H9 (cell line): Measurements from ENCODE around the gene OLFM4. TPM values are rescaled to one million over a fixed set of nuclear protein-coding genes. Genes with fewer than 3 reads are reported as not detected.

ENCODE experiments used
- DNase-seq: peaks from one replicate; pipeline ENCODE4 v3.0.0-alpha.2; 2017
- H2AFZ ChIP-seq: one replicate; pipeline ENCODE4 v1.6.1; 2013; ENCODE audit warnings: mild to moderate bottlenecking, low read length, control low read depth, moderate library complexity
- H2AK5ac ChIP-seq: 2 replicates; pipeline ENCODE4 v1.6.1; 2013; ENCODE audit warnings: low read length, control low read depth, mixed read lengths; ENCODE audit not compliant: insufficient read length
- H2BK120ac ChIP-seq: one replicate; pipeline ENCODE4 v1.6.1; 2013; ENCODE audit warnings: low read depth, mild to moderate bottlenecking, low read length, control low read depth, inconsistent platforms; ENCODE audit not compliant: poor library complexity, severe bottlenecking
- H2BK12ac ChIP-seq: 2 replicates; pipeline ENCODE4 v1.6.1; 2013; ENCODE audit warnings: low read length, control low read depth, mixed read lengths, low read depth; ENCODE audit not compliant: insufficient read length
- H2BK15ac ChIP-seq: 2 replicates; pipeline ENCODE4 v1.6.1; 2013; ENCODE audit warnings: low read depth, low read length, control low read depth
- H2BK20ac ChIP-seq: one replicate; pipeline ENCODE4 v1.6.1; 2013; ENCODE audit warnings: low read depth, mild to moderate bottlenecking, low read length, control low read depth, inconsistent platforms; ENCODE audit not compliant: poor library complexity, severe bottlenecking
- H2BK5ac ChIP-seq: 2 replicates; pipeline ENCODE4 v1.6.1; 2013; ENCODE audit warnings: low read length, control low read depth, mixed read lengths; ENCODE audit not compliant: insufficient read length
- H3K14ac ChIP-seq: 2 replicates; pipeline ENCODE4 v1.6.1; 2013; ENCODE audit warnings: low read length, control low read depth; ENCODE audit not compliant: insufficient read depth
- H3K18ac ChIP-seq: 2 replicates; pipeline ENCODE4 v1.6.1; 2013; ENCODE audit warnings: low read depth, mild to moderate bottlenecking, mixed read lengths, low read length, control low read depth; ENCODE audit not compliant: insufficient read length
- H3K23ac ChIP-seq: 2 replicates; pipeline ENCODE4 v1.6.1; 2013; ENCODE audit warnings: low read length, control low read depth, mixed read lengths, low read depth; ENCODE audit not compliant: insufficient read length
- H3K23me2 ChIP-seq: 2 replicates; pipeline ENCODE4 v1.6.1; 2013; ENCODE audit warnings: low read depth, mild to moderate bottlenecking, mixed read lengths, low read length, control low read depth; ENCODE audit not compliant: insufficient read length, poor library complexity, severe bottlenecking
- H3K27ac ChIP-seq: 2 replicates; pipeline ENCODE4 v1.5.1; 2013; ENCODE audit warnings: low read length, control low read depth, mixed read lengths, low read depth; ENCODE audit not compliant: insufficient read length
- H3K27me3 ChIP-seq: 2 replicates; pipeline ENCODE4 v1.6.1; 2013; ENCODE audit warnings: low read length, control low read depth, inconsistent platforms; ENCODE audit not compliant: insufficient read depth
- H3K4ac ChIP-seq: 2 replicates; pipeline ENCODE4 v1.6.1; 2013; ENCODE audit warnings: low read depth, mild to moderate bottlenecking, control low read depth, inconsistent platforms, low read length, moderate library complexity
- H3K4me1 ChIP-seq: 2 replicates; pipeline ENCODE4 v1.6.1; 2013; ENCODE audit warnings: low read length, control low read depth, inconsistent platforms; ENCODE audit not compliant: insufficient read depth
- H3K4me2 ChIP-seq: 2 replicates; pipeline ENCODE4 v1.6.1; 2013; ENCODE audit warnings: low read length, control low read depth, mixed read lengths; ENCODE audit not compliant: insufficient read length, insufficient read depth
- H3K56ac ChIP-seq: 2 replicates; pipeline ENCODE4 v1.6.1; 2013; ENCODE audit warnings: low read depth, mild to moderate bottlenecking, mixed read lengths, low read length, control low read depth; ENCODE audit not compliant: insufficient read length
- H3K79me1 ChIP-seq: 2 replicates; pipeline ENCODE4 v1.6.1; 2013; ENCODE audit warnings: low read depth, mild to moderate bottlenecking, moderate library complexity, low read length, control low read depth, inconsistent platforms; ENCODE audit not compliant: insufficient read depth, poor library complexity, severe bottlenecking
- H3K79me2 ChIP-seq: 2 replicates; pipeline ENCODE4 v1.6.1; 2013; ENCODE audit warnings: low read length, control low read depth, inconsistent platforms; ENCODE audit not compliant: insufficient read depth
- H3K9ac ChIP-seq: 2 replicates; pipeline ENCODE4 v1.6.1; 2013; ENCODE audit warnings: low read length, control low read depth, mixed read lengths; ENCODE audit not compliant: insufficient read length; ENCODE audit errors: extremely low read depth
- H3K9me3 ChIP-seq: one replicate; pipeline ENCODE4 v1.6.1; 2013; ENCODE audit warnings: low read depth, low read length, inconsistent platforms; ENCODE audit not compliant: control insufficient read depth
- H3T11ph ChIP-seq: one replicate; pipeline ENCODE4 v1.6.1; 2013; ENCODE audit warnings: mild to moderate bottlenecking, low read length, control low read depth, inconsistent platforms
- H4K20me1 ChIP-seq: one replicate; pipeline ENCODE4 v1.6.1; 2013; ENCODE audit not compliant: control insufficient read depth, insufficient read length, insufficient read depth
- H4K5ac ChIP-seq: 2 replicates; pipeline ENCODE4 v1.6.1; 2013; ENCODE audit warnings: low read depth, mild to moderate bottlenecking, mixed read lengths, low read length, control low read depth; ENCODE audit not compliant: insufficient read length
- H4K8ac ChIP-seq: replicated peaks from 2 replicates; pipeline ENCODE4 v1.6.1; 2013; ENCODE audit warnings: low read length, control low read depth, mixed read lengths, low read depth; ENCODE audit not compliant: insufficient read length
- H4K91ac ChIP-seq: 2 replicates; pipeline ENCODE4 v1.6.1; 2013; ENCODE audit warnings: low read depth, mild to moderate bottlenecking, moderate library complexity, mixed read lengths, low read length, control low read depth; ENCODE audit not compliant: insufficient read length
- H3K27ac Mint-ChIP-seq, 3 experiments: 2 replicates in 2 of 3; 3 replicates in 1 of 3; pipeline ENCODE4 v1.8.0; 2020 to 2021; ENCODE audit warnings: mixed read lengths in 3 of 3, mild to moderate bottlenecking in 1 of 3, moderate library complexity in 1 of 3
- H3K27me3 Mint-ChIP-seq: 2 replicates; pipeline ENCODE4 v1.8.0; 2021; ENCODE audit warnings: low read depth, mild to moderate bottlenecking, moderate library complexity, mixed read lengths
- H3K36me3 Mint-ChIP-seq, 3 experiments: 2 replicates in 2 of 3; 3 replicates in 1 of 3; pipeline ENCODE4 v1.8.0; 2020 to 2021; ENCODE audit warnings: low read depth in 3 of 3, mixed read lengths in 3 of 3; ENCODE audit not compliant: insufficient read depth in 1 of 3
- H3K4me1 Mint-ChIP-seq, 2 experiments: 2 replicates each; pipeline ENCODE4 v1.8.0; 2020; ENCODE audit warnings: mixed read lengths in 2 of 2
- H3K4me3 Mint-ChIP-seq, 2 experiments: 2 replicates in 1 of 2; 3 replicates in 1 of 2; pipeline ENCODE4 v1.8.0; 2020 to 2021; ENCODE audit warnings: mild to moderate bottlenecking in 2 of 2, mixed read lengths in 2 of 2, moderate library complexity in 1 of 2
- H3K9me3 Mint-ChIP-seq, 2 experiments: 2 replicates in 1 of 2; 3 replicates in 1 of 2; pipeline ENCODE4 v1.8.0; 2020; ENCODE audit warnings: mild to moderate bottlenecking in 2 of 2, mixed read lengths in 2 of 2, moderate library complexity in 1 of 2
- CTCF ChIP-seq: fragments of 200-600 bp; sonication (generic); conservative IDR thresholded peaks from 3 replicates; pipeline ENCODE4 v1.8.0; 2021; ENCODE audit warnings: antibody characterized with exemption, mild to moderate bottlenecking
- WGBS: extraction: QIAGEN DNeasy Blood & Tissue Kit; methylation state at CpG from one replicate; pipeline ENCODE4 v1.1.7; 2013; ENCODE audit warnings: missing lambda C conversion rate, low lambda C conversion rate, mixed read lengths; ENCODE audit not compliant: insufficient read length; ENCODE audit errors: extremely low coverage; 5-methylcytosine and 5-hydroxymethylcytosine counted together
- total RNA-seq: library from RNA; stranded (reverse); gene quantifications from 2 replicates; pipeline ENCODE4 v1.2.1, GENCODE V29; 2021

The OLFM4 gene
- total RNA-seq, 1 experiment from 2014 or later, result not detected

DNA sequence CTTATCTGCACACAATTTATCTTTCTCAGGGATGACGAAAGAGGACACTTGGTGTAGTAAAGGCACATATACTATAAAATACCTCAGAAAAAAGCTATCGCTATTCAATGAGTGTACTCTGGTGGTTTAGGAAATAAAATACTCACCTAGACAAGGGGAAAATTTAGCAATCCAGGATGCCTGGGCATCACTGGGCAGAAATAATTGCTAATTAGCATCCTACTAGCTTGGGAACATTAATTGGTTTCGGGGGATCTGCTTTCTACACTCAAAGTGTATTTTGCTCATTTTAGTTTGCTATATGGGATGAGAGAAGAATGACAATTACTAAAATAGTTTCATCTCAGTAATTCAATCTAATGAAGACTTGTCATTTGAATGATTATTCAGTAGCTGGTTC is 60.3 kb downstream of the OLFM4 start:
- Mint-ChIP-seq H3K9me3 (peaks cover 8 to 10% of the 10 kb centered on the region in 2 experiments), H3K36me3 (peaks cover 0 to 15% (median 3%) of the 10 kb centered on the region in 3 experiments; a peak in 4 of 7 replicates), H3K4me3 (no peak overlapping the region), H3K27ac (no peak overlapping the region), H3K4me1 (peaks cover 7 to 8% of the 10 kb centered on the region in 2 experiments), H3K27me3 (no peaks in the 10 kb centered on the region; the same call in 1 of the 2 replicates)
- Histone ChIP-seq H4K20me1 (no peaks in the 10 kb centered on the region), H2BK5ac (no peak overlapping the region), H2AFZ (no peak overlapping the region), H3K14ac (no peak overlapping the region), H3K56ac (no peak overlapping the region), H2BK20ac (no peak overlapping the region), H3K4me1 (no peaks in the 10 kb centered on the region), H3K23me2 (no peaks in the 10 kb centered on the region), H3K27me3 (no peaks in the 10 kb centered on the region), H4K5ac (no peak overlapping the region), H3T11ph (no peak overlapping the region), H3K9ac (no peak overlapping the region), H3K4ac (no peak overlapping the region), H2BK12ac (no peak overlapping the region), H3K27ac (no peak overlapping the region), H4K8ac (no peak overlapping the region), H3K18ac (no peak overlapping the region), H3K79me1 (no peaks in the 10 kb centered on the region), H2AK5ac (no peak overlapping the region), H2BK15ac (no peak overlapping the region), H3K23ac (no peak overlapping the region), H4K91ac (no peak overlapping the region), H2BK120ac (no peak overlapping the region), H3K79me2 (no peaks in the 10 kb centered on the region), H3K9me3 (no peaks in the 10 kb centered on the region), H3K4me2 (no peak overlapping the region)
- no peak for TF ChIP-seq CTCF
- WGBS, result no CpG with 5 or more reads among the region's 3 CpGs
- DNase-seq, result no peak
